Stimulated activated CD8-positive, alpha-beta memory T cell treated with anti-CD3 and anti-CD28 coated beads, Interleukin-4, amount 100 ng/mL, for 48 hours (primary cell): ENCODE results near the gene GDF9.
A peak's percentile ranks its signal among the peaks of the same experiment; 100 is the strongest.

Source experiments
- DNase-seq: peaks from one replicate; pipeline ENCODE4 v3.0.0-alpha.2; 2020

Gene GDF9, protein sequence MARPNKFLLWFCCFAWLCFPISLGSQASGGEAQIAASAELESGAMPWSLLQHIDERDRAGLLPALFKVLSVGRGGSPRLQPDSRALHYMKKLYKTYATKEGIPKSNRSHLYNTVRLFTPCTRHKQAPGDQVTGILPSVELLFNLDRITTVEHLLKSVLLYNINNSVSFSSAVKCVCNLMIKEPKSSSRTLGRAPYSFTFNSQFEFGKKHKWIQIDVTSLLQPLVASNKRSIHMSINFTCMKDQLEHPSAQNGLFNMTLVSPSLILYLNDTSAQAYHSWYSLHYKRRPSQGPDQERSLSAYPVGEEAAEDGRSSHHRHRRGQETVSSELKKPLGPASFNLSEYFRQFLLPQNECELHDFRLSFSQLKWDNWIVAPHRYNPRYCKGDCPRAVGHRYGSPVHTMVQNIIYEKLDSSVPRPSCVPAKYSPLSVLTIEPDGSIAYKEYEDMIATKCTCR

DNA sequence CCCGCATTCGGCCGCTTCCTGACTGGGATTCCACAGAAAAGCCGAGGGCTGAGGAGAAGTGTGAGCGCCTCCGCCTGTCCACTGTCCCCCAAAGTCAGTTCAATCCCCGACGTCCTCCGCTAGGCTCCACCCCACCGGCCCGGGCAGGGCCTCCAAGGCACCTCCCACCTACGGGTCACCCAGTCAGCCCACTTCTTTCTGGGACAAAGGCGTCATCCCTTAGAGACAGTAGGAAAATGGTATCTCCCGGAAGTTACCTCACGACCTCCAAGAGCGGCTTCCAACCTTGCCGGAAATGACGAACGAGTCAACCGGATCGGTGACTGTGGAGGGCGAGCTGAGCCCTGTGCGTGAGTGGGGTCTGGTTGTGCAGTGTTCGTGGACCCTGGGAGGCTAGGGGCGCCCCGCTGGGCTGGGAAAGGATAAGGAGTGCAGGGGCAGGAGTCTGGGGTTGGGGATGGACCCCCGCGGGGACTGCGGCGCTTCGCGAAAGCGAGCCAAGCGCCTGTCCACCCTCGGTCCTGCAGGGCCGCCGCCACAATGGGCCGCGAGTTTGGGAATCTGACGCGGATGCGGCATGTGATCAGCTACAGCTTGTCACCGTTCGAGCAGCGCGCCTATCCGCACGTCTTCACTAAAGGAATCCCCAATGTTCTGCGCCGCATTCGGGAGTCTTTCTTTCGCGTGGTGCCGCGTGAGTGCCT, at the start of gene GDF9, which contains the start of gene UQCRQ:
GDF9 (minus strand) TSS at position 128 of the 704 bp plus-strand sequence. CDS start 1,936 bp downstream, outside the sequence.
UQCRQ (plus strand) TSS at position 301 of the 704 bp plus-strand sequence; CDS start at position 541, 240 bp downstream.
- DNase-seq = peak; percentile 92

DNA sequence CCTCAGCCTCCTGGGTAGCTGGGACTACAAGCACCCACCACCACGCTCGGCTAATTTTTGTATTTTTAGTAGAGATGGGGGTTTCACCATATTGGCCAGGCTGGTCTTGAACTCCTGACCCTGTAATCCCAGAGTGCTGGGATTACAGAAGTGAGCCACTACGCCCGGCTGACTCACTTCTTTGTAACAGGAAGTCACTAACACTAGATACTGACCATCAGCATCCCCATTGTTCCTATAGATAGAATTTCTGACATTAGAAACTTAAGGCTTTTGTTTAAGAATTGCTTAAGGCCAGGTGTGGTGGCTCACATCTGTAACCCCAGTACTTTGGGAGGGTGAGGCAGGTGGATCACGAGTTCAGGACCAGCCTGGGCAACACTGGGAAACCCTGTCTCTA, 49.4 kb upstream of the GDF9 start:
- DNase-seq = no peak

DNA sequence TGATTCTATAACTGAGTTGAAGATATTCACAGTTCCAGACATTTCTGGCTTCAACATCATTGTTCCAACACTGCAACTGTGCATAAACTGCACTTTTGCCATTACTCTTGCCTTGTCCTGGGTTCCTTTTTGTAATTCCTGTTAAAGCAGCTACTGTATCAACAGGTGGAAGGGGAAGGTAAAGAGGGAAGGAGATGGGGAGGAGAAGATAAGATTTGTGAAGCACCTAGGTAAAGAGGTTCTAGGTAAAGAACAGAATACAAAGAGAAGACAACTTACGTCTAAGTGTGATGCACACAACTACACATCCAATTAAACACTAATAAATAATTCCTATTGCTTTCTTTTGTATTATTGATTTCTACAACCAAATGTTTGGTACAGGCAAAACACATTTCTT, 43.4 kb upstream of the GDF9 start:
- no peak for DNase-seq

DNA sequence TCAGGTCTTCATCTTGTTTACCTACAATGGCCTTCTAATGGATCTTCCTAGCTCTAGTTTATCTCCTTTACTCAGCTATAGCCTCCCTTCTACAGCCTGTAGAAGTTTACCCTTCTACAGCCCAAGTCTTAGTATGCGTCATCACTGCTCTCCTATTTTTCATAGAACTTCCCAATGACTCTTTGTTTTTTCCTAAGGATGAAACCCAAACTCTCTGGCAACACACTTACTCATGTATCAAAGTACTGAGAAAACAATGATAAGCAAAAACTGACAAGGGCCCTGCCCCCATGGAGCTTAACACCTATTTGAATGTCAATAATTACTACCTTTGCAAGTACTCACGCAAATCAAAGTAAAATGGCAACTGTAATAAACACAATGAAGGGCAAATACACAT, 40.9 kb upstream of the GDF9 start:
- DNase-seq = no peak

DNA sequence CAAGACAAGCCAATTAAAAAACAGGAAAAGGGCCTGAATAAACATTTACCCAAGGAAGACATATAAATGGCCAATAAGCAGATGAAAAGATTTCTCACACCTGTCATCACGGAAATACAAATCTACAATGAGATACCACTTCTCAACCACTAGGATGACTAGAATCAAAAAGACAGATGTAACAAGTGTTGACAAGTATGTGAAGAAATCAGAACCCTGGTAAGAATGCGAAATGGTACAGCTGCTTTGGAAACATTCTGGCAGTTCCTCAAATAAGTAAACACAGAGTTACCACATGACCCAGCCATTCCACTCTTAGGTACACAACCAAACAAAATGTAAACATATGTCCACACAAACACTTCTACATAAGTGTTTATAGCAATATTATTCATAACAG, 39.7 kb upstream of the GDF9 start:
- no peak for DNase-seq

DNA sequence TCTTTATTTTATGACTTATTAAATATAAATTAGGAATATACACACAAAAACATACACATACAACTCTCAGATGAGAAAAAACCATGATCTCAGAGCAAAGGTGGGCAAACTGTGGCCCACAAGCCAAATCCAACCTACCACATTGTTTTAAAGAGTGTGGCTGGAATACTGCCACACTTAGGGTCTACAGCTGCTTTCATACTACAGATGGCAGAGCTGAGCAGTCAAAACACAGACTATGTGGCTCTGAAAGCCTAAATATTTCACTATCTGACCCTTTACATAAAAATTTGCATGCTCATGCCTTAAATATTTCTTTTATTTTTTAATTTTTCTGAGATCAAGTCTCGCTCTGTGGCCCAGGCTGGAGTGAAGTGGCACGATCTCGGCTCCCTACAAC, 35.5 kb upstream of the GDF9 start:
- DNase-seq = no peak

DNA sequence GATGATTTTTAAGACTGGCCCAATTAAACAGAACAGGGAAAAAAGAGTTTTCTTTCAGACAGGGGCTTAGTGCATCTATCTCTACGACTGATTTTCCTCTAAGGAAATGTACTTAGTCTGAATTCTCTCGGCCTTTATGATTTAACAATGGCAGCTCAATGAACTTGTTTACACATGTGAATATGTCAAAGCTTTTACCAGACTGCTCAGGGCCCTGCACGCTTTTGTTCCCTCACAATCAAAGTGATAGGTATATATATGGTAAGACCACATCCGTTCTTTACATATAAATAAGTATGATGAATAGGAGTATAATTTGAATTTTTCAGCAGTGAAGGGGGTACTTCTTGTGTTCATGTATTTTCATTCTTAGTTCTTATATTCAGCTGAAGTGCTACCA, 34.8 kb upstream of the GDF9 start:
- no peak for DNase-seq

DNA sequence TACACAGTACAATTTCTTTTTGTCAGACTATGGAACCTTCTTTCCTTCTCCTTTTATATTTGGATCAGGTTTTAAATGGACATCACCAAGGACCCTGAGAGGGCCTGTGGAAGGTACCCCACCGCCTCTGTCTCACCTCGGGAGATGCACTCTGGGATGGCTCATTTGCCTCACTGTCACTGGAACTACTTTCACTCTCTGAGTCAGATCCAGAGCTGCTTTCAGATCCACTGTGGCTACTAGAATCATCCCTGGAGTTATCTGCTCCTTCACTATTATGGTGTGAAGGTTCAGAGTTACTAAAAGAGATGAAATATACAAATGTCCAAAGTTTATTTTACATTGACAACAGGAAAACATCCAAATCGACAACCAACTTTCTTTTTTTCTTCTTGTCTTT, 31.8 kb upstream of the GDF9 start:
- DNase-seq = no peak

DNA sequence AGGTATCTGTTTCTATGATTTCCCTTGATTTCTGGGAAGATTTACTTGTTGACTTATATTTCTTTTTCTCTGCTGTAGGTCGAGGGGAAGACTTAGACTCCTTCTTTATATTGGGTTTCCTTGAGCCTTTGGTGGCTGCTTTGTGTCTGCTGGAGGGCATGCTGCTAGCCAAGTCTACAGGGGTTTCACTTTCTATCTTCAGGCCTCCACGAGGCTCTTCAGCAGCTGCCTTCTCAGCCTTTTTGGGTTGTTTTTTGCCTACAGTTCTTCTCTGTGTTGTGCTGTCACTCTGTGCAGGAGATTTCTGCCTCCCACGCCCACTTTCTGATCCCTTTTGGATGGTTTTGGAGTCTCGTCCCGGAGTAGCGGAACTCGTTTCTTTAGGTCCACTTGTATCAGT, 30.4 kb upstream of the GDF9 start:
- DNase-seq = no peak

DNA sequence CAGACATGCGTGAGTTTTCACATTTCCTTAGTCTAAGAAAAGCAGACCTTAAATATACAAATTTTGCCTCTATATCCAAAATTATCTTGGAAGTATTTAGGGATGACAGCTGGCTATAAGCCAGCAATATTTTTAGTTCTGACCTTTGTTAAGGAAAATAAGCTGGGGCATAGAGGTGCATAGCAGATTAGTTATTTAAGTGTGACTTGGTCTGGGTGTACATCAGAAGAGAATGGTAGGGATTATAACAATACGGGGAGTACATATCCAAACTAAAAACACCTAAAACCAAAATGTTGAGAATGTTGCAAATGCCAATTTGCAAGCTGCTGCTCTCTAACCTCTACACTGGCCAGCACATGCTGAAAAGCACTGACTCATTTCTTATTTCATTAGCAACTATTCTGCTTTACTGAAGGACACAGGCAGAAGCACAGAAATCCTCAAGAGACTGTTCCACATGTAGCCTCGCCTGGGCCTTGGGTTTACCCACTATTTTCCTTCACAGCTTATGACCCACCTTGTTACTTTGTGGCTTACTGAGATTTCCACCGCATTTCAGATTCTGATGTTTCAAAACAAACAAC, 29.5 kb upstream of the GDF9 start:
- no peak for DNase-seq

DNA sequence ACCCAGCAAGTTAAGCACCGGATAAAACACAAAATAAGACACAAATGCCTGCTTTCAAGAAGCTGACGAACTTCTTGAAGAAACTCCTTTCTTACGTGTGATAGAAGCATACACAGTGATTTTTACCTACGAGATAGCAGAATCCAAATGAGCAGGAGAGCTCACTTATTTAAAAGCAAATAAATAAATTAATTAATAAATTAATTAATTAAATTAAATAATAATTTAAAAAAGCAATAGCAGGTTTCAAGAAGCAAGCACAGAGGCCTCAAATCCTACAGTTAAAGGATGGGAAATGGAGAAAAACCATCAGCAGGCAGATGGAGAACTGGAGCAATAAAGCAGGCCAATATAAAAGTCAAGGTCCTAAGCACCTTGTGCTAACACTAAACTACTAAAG, 24.5 kb upstream of the GDF9 start:
- DNase-seq = no peak

DNA sequence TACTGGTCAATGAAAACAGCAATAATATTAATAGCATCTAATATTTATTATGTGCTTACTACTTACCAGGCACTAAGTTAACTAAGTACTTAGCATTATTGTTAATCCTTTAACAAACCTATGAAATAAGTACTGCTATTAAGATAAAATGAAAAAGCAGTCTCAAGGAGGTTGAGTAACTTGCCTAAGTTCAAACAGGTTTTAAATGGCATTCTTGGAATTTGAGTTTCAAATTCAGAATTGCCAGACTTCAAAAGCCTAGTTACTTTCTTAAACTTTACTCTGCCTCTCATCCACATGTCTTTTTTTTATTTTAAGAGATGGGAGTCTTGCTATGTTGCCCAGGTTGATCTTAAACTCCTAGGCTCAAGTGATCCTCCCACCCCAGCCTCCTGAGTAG, 23.2 kb upstream of the GDF9 start:
- no peak for DNase-seq

DNA sequence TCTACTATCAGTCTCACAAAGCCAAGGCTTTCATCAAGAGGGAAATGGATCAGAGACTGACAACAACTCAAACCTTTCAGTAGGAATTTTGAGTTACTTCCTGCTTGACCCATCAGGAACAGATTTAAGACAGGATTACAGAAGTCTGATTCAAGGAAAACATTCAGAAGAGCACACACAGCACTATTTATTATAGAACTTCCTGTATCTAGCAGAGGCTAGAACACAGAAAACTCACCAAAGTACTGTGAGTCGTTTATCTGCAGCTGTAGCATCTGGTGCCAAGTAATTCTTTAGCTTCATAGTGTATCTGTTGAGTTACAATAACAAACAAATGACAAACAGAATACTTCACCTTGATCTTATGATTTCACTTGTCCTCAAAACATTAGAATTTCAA, 21.0 kb upstream of the GDF9 start:
- no peak for DNase-seq

DNA sequence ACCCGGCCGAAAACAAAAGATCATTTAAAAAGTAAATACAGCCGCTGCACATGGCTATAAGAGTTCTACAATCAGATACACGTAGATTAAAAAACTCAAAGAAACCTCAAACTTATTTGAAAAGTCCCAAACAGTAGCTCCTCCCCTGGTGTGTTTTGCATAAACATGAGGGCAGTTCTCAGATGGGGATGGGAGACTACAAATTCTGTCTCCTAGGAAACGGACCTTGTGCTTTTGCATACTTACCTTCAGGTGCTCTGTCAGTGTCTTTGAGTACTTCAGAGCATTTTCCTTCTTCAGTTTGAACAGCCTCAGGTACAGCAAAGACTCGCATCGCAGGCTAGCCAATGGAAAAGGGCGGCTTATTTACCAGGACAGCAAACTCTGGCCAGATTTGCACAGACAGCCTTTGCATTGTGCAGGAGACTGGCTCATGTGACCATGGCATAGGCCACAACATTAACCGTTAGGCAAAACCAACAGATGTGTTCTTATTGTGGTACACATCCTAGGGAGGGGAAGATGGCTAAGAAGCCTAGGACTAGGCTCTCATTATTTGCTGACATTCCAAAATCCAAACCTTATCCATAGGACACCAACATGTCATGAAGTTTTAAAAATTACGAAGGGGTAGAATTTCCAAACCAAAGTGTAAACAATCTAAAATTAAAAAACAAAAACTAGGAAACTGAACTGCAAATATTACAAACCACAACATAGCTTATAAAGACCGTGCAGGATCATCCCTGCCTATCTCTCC, 20.0 kb upstream of the GDF9 start:
- no peak for DNase-seq

DNA sequence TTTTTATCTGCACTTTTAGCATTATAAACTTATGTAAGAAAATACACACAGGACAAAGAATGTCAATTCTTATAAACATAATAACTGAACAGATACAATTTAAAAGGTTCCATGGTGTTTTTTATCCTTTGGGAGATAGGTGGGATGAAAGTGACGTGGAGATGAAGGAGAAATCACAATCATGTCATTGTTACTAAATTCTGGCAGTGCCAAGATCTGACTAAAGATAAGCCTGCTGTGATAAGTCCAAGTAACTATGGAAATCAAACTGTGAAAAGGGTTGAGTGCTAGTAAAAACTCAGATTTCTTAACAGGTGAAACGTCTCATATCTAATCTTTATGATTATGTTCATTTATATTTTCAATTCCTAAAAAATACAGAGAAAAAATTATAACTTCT, 18.3 kb upstream of the GDF9 start:
- DNase-seq = no peak

DNA sequence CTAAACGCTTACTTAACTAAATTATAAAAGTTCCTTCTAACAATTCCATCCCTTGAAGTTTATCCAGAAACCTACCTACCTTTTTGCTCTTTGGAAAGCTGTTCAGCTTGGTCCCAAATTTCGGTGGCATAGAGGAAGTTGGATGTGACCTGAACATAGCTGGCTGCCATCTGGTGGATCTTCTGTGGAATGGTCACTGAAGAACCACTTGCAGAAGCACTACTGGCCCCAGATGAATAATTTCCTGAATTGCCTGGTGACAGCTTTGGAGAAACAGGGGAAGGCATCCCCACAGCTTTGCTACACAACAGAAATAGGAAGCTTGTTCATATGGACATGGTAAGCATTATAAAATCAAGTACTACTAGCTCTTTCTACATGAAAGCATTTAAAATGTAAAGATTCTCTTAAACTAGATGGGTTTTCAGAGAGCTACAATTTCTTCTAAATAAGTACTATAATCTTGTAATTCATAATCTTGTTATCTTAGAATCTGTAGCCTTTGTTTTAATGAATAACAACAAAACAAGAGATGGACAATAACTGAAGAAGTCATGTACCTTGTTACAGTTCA, 17.1 kb upstream of the GDF9 start:
- DNase-seq = no peak

DNA sequence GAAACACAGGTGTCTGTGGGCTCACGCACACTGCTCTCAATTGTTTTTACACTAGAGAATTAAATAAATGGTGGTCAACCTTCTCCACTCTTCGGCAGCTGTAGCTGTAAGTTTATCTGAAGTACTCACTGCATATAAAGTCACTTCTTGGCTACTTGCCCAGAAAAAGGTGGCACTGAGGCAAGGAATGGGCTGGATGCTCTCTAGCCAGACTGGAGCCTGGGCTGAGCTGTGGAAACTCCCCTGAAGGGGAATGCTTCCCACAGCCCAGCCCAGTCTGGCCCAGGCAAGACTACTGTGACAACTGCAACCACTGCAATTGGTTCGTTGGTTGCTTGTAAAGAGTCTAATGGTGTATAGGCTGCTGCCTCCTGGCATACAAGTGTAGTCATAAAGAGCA, 11.7 kb upstream of the GDF9 start:
- DNase-seq = no peak

DNA sequence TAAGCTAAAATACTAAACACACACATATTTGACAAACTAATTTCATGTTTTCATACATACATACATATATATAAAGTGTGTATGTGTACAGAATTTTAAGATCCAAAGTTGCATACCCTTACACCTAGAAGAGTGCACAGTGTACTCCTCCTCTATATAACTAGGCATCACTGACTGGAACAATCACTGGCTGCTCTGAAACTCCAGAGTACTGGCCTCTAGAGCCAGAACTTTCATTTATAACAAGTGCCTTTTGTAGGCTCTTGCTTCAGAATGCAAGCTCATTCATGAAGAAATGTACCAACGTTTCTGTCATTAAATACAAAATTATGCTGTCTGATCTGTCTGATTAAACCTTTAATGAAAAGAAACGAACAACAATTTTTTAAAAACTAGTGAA, 11.2 kb upstream of the GDF9 start:
- DNase-seq = no peak

DNA sequence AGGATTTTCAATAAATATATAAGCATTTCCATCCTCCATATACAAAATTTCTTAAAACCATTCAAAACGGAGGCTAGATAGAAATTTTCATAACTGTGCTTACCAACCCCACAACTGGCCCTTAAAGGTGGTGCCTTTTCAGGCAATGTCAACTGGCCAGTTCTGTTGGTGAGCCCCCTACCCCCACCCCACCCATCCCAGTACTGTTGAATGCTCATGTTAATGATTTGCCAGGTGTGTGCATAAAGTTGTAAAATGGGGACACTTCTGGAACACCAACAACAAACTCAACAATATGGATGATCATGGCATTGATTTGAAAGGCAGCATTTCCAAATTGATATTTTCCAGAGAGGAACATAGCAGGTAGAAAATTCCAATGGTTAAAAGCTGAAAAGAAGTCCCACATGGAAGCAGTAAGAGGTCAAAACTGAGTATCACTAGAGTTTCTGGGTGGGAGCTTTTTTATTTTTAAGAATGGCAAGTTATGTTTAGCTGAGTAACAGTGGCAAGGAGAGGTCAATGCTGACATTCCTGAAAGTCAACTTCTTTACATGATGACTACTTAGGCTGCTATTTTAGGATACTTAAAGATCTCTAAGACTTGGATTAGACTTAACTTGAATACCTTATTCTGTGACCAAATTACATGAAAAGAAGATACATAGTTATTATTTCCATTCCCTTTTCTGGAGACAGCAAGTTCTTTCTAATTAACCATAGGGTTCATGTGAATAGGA, 9.9 kb upstream of the GDF9 start:
- DNase-seq = no peak

DNA sequence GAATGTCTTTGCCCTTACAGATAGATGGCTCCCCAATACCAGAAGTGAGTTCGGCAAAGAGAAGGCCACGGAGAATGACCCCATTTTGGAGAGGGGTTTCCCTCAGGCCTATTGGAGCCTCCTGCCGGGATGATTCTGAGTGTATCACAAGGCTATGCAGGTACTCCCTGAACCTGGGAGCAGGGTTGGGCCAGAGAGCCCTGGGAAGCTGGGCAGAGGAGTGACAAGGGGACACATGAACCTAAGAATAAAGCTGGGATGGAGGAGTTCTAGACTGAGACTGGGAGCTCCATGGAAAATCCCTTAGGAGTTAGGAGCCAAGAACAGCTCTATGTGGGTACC, 7.6 kb upstream of the GDF9 start:
- DNase-seq = no peak

DNA sequence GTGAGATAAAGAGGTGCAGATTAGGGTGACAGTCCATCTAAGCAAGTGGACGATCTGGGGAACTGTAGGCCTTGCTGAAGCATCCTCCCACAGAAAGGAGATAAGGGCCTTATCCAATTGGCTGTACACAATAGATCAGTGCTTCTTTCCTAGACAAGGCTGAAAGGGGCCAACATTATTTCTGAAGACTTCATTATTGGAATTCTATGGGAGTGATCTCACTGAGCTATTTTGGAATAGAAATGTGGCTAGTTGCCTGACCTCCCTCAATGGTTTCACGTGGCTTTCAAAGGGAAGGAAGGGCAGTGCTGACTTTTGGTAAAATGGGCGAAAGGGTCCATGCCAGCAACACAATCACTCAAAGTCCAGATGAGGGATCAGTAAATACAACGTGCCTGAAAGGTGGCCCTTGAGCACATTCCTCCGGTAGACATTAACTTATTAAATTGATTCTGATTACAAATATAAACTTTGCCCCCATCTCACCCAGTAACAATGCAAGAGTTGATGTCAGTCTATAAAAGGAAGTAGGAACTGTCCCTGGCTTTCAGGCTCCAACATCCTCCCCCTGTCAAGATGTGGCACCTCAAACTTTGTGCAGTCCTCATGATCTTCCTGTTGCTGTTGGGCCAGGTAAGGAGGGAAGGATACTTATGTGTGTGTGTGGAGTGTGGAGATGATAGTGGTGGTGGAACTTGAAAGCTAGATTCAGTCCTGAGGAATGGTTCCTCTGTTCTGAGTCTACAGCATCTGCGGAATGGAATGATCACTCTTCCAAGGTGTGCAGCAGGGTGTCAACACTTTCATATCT, 7.1 kb upstream of the GDF9 start, which contains the start of gene LEAP2:
LEAP2 (plus strand) TSS at position 550 of the 811 bp plus-strand sequence; CDS start at position 577, 27 bp downstream.
- no peak for DNase-seq
